ENCODE data around the gene NRG3. TPM values are rescaled to one million over a fixed set of nuclear protein-coding genes. Genes with fewer than 3 reads are reported as not detected.

NRG3 gene
- total RNA-seq, 1 donor from 2014 or later, result not detected

- H3K27me3 Mint-ChIP-seq (ENCODE audit: low read depth), result no peaks in the 10 kb centered on the region
- H3K36me3 Mint-ChIP-seq (ENCODE audit: low read depth), result no peaks in the 10 kb centered on the region
- H3K27ac Mint-ChIP-seq (ENCODE audit: unreplicated experiment), result no peak overlapping the region
- no peak for DNase-seq (ENCODE audit: low spot score)
- H3K9me3 Mint-ChIP-seq (ENCODE audit: low read depth), result no peaks in the 10 kb centered on the region
- no peaks in the 10 kb centered on the region for H3K4me1 Mint-ChIP-seq (ENCODE audit: low read depth)
- H3K4me3 Mint-ChIP-seq (ENCODE audit: unreplicated experiment), result no peak overlapping the region
- no peak for TF ChIP-seq CTCF (IDR thresholded peaks at IDR 0.05)
These were observed 999.7 kb downstream of the NRG3 start for GRCh38 chr10:82874671-82875070.

DNA sequence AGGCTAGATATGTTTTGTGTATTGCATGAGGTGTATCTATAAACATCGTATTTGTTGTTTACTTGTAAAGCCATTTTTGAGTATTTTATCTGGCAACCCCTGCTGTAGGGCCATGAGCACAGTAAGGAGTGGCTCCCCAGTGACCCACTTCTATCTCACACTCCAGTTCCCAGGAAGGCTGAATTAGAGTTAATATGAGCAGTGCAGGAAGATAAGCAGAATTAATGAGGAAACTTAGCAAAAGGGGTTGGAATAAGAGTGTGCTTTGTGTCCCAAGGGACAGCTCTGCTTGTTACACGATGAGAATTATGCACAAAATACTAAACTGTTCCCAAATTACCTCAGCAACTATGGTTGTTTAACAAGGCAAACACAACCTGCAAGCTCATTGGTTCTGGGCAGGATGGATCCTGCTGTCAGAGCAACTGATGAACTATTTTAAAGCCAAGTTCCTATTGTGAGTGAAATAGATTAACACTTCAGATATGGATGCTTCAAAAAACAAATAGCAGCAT lies 1005.8 kb downstream of the NRG3 start:
- no peak overlapping the region for H3K27ac Mint-ChIP-seq (ENCODE audit: unreplicated experiment)
- H3K4me1 Mint-ChIP-seq (ENCODE audit: low read depth), result no peaks in the 10 kb centered on the region
- H3K9me3 Mint-ChIP-seq (ENCODE audit: low read depth), result no peaks in the 10 kb centered on the region

DNA sequence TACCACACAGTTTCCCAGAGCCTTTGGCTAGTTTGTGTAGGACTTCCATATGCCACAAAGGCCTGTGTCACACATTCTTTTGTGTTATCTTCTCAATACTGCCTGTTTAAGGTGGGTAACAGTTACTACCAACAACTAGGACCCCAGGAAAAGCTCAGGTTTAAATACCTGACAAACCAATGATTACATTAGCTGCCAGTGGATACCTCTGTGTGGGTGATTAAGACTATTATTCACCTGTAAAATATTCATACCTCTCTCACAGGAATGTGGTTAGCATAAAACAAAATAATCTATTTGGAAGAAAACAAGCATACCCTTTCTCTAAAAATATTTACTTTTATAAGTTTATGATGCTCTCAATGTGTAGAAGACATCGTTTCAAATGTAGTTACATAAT lies 1007.7 kb downstream of the NRG3 start:
- peaks cover 2% of the 10 kb centered on the region for H3K27me3 Mint-ChIP-seq (ENCODE audit: low read depth)
- no peaks in the 10 kb centered on the region for H3K4me1 Mint-ChIP-seq (ENCODE audit: low read depth)
- no peak for DNase-seq (ENCODE audit: low spot score)
- no peak for TF ChIP-seq CTCF (IDR thresholded peaks at IDR 0.05)
- no peak overlapping the region for H3K4me3 Mint-ChIP-seq (ENCODE audit: unreplicated experiment)
- H3K27ac Mint-ChIP-seq (ENCODE audit: unreplicated experiment), result no peak overlapping the region
- H3K9me3 Mint-ChIP-seq (ENCODE audit: low read depth), result peaks cover 3% of the 10 kb centered on the region
- no peaks in the 10 kb centered on the region for H3K36me3 Mint-ChIP-seq (ENCODE audit: low read depth)

More for the DNA sequence above, 1005.8 kb downstream of the NRG3 start:
- no peak for TF ChIP-seq CTCF (IDR thresholded peaks at IDR 0.05)
- H3K27me3 Mint-ChIP-seq (ENCODE audit: low read depth), result no peaks in the 10 kb centered on the region
- H3K36me3 Mint-ChIP-seq (ENCODE audit: low read depth), result no peaks in the 10 kb centered on the region
- DNase-seq (ENCODE audit: low spot score), result no peak
- H3K4me3 Mint-ChIP-seq (ENCODE audit: unreplicated experiment), result no peak overlapping the region

DNA sequence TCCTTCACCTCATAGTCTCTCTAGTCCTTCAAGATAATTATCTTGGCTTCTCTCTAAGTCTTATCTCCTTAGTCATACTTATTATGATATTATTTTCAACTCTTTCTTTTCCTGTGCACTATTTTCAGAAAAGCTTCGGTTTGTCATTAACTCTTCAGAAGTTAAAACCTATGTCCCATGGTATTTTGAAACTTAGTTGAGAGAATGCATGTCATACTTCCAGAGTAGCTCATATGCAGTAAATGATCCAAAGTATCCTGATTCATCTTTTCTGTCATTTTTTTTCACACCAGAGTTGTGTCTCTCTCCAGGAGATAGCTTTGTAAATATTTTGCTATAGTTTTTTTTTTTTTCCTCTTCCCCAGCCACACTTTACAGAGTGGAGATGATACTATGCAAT lies 1008.6 kb downstream of the NRG3 start:
- TF ChIP-seq CTCF (IDR thresholded peaks at IDR 0.05), result no peak
- Mint-ChIP-seq H3K4me1 (ENCODE audit: low read depth) (no peaks in the 10 kb centered on the region), H3K36me3 (ENCODE audit: low read depth) (no peaks in the 10 kb centered on the region), H3K27ac (ENCODE audit: unreplicated experiment) (no peak overlapping the region), H3K9me3 (ENCODE audit: low read depth) (peaks cover 3% of the 10 kb centered on the region), H3K4me3 (ENCODE audit: unreplicated experiment) (no peak overlapping the region), H3K27me3 (ENCODE audit: low read depth) (peaks cover 2% of the 10 kb centered on the region)
- no peak for DNase-seq (ENCODE audit: low spot score)

DNA sequence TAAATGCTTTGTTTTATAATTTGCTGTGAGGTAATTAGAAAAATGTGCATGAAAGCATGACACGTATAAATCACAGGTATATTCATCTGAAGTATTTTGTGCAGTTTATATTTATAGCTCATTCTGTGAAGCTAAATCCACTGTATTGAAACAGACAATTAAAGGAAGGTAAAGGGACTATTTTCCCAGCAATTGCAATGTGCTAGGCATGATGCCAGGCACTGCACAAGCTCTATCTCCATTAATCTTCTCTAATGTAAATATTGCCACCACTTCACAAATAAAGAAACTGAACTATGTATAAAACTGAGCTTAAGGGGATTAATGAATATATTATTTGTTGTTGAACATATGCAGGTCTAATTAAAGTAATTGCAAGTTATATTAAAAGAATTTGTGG lies 1012.5 kb downstream of the NRG3 start:
- H3K27ac Mint-ChIP-seq (ENCODE audit: unreplicated experiment), result no peak overlapping the region
- no peaks in the 10 kb centered on the region for H3K36me3 Mint-ChIP-seq (ENCODE audit: low read depth)
- no peaks in the 10 kb centered on the region for H3K4me1 Mint-ChIP-seq (ENCODE audit: low read depth)
- no peak overlapping the region for H3K4me3 Mint-ChIP-seq (ENCODE audit: unreplicated experiment)
- H3K9me3 Mint-ChIP-seq (ENCODE audit: low read depth), result peaks cover 3% of the 10 kb centered on the region
- peaks cover 12% of the 10 kb centered on the region for H3K27me3 Mint-ChIP-seq (ENCODE audit: low read depth)
- DNase-seq (ENCODE audit: low spot score), result no peak
- TF ChIP-seq CTCF (IDR thresholded peaks at IDR 0.05), result no peak
